ENCODE results near the gene ERCC6.

GRCh38 chr10:49519717-49520116 lies 19.2 kb downstream of the ERCC6 start:
- no peak for TF ChIP-seq CTCF (conservative IDR thresholded peaks at IDR 0.05 in 1 of 2, IDR thresholded peaks at IDR 0.05 in 1 of 2; ENCODE audit: low read depth in 1 of 2, low read length in 2 of 2)
- no peak for TF ChIP-seq EZH2 (IDR thresholded peaks at IDR 0.05; ENCODE audit: low read length, missing control alignments)
